ENCODE measurements around the gene HERC6.
A peak's percentile ranks its signal among the peaks of the same experiment; 100 is the strongest.
"Not testable (repeated sequence)": the region's sequence is repeated elsewhere in the genome, so short reads cannot be mapped to it uniquely, and the experiment has no call there.

The HERC6 gene

DNA sequence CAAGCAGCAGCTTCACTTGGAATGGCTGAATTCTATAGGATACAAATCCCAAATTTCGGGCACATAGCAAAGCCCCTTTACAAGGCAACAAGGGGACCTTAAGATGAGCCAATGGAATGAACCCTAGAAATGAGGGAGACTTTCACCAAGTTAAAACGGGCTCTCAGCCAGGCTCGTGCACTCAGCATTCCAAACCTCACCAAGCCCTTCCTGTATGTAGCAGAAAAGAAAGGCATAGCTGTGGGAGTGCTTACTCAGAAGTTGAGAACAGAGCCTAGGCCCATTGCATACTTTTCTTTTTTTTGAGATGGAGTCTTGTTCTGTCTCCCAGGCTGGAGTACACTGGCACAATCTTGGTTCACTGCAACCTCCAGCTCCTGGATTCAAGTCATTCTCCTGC, 67.5 kb downstream of the HERC6 start:
- no peak for DNase-seq (ENCODE audit: low read depth)

DNA sequence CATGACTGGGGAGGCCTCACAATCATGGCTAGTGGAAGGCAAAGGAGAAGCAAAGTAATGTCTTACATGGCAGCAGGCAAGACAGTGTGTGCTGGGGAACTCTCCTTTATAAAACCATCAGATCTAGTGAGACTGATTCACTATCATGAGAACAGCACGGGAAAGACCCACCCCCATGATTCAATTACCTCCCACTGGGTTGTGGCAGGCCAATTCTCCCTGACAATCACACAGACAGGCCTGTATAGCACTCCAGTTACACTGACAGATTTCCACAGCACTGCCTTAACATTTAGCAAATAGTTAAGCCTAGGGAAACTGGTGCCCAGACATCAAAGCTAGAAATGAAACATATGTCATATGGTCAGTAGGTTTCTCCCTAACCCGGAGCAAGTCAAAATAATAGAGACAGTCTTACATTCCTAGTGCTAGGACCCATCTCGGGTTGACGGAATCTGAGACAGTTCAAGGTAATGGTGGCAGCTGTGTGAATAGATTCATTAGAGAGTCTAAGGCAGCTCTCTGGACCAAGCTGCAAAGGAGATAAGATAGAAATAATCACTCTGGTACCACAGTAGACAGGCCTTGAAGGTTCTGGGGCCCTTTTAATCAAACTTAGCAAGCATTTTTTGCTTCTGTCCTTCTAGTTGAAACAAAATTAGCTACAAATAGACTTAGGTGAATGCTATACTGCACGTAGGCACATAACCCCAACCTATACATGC, 68.9 kb downstream of the HERC6 start:
- DNase-seq (ENCODE audit: low read depth), result no peak

DNA sequence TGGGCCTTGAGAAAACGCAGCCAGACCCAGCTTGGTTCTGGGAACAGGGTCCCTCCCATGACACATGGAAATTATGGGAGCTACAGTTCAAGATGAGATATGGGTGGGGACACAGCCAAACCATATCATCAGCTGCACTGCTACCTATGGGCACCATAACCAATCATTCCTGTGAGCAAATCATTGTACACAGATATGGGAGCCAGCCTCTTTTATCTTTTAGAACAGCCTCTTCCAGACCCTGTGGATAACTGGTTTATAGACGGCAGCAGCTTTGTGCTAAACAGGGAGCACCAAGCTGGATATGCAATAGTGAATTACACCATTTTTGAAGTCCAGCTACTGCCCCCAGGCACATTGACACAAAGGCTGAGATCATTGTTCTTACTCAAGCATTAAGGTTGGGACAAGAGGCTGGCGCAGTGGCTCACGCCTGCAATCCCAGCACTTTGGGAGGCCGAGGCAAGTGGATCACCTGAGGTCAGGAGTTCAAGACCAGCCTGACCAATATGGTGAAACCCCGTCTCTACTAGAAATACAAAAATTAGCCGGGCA, 69.6 kb downstream of the HERC6 start:
- not testable (repeated sequence) for DNase-seq (ENCODE audit: low read depth)

DNA sequence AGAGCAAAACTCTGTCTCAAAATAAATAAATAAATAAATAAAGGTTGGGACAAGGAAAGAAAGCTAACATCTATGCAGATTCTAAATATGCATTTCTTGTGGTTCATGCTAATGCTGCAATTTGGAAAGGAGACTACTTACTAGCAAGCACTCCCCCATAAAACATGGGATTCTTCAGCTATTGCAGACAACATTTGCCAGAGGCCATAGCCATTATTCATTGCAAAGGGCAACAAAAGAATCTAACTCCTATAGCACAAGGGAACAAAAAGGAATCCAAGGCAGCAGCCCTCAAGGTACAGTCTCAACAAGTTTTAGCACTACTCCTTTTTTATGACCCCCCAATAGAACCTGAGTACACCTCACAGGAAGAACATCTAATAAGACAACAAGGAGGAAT, 70.2 kb downstream of the HERC6 start:
- DNase-seq (ENCODE audit: low read depth), result no peak

DNA sequence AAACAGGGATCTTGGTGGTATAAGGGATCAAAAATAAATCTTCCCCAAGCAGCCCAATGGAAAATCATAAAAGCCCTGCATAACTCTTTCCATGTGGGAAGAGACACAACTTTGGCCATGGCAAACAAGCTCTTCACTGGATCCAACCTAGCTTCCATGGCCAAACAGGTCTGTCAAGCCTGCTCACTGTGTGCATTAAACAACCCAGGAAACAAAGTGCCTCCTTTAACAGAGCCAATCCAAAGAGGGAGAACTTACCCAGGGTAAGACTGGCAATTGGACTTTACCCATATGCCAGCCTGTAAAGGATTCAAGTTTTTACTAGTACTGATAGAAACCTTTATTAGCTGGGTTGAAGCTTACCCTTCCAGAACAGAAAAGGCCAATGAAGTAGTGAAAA, 70.6 kb downstream of the HERC6 start:
- no peak for DNase-seq (ENCODE audit: low read depth)

DNA sequence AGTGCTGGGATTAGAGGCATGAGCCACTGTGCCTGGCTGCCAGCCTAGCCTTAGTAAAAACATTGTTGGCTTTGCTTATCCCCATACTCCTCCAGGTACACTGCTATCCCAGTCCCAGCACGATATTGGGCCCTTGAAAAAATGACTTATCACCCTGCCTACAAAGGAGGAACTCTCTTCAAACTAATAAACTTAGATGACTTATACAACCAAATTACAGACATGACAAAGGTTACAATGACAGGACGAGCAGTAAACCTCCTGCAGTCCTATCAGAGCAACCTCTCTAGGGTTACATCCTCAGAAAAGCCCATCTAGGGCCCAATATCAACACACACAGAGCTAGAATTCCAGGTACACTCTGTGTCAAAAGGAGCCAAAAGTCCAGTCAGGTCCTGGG, 72.6 kb downstream of the HERC6 start:
- no peak for DNase-seq (ENCODE audit: low read depth)

DNA sequence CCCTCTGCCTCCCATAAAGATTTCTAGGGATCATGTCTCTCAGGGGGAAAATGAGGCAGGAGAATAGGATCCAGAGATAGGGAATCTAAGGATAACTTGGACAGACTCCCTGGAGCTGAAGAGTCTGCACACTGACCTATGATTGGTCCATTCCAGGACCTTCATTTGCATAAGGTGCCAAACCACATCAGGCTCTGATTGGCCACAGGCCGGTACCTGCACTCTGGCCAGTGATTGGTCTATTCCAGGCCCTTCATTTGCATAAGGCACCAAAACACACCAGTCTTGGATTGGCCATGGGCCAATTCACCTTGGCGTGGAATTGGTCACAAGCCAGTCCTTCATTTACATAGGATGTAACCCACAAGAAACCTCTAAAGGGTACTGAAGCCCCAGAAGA, 74.3 kb downstream of the HERC6 start:
- no peak for DNase-seq (ENCODE audit: low read depth)

DNA sequence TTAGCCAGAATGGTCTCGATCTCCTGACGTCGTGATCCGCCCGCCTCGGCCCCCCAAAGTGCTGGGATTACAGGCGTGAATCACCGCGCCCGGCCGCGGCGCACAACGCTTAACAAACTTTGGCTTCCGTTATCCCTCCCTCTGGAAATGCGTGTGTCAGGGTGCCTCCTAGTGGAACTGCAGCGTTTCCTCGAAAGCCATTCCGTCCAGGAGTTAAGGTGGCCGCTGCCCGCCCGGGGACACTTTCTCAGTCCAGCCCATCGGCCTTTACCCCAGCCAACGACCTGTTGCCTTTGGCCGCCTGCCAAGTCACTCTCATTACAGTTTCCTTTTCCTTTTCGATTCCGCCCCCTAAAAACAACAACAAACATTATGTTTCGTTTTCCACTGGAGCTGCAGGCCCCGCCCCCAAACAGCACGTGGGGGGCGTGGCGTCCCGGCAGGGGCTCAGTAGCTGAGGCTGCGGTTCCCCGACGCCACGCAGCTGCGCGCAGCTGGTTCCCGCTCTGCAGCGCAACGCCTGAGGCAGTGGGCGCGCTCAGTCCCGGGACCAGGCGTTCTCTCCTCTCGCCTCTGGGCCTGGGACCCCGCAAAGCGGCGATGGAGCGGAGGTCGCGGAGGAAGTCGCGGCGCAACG, 78.1 kb downstream of the HERC6 start, which contains the start of gene HERC5:
HERC5 (plus strand) TSS at position 450 of the 637 bp plus-strand sequence; CDS start at position 601, 151 bp downstream.
- DNase-seq (ENCODE audit: low read depth), result peak; percentile 79

DNA sequence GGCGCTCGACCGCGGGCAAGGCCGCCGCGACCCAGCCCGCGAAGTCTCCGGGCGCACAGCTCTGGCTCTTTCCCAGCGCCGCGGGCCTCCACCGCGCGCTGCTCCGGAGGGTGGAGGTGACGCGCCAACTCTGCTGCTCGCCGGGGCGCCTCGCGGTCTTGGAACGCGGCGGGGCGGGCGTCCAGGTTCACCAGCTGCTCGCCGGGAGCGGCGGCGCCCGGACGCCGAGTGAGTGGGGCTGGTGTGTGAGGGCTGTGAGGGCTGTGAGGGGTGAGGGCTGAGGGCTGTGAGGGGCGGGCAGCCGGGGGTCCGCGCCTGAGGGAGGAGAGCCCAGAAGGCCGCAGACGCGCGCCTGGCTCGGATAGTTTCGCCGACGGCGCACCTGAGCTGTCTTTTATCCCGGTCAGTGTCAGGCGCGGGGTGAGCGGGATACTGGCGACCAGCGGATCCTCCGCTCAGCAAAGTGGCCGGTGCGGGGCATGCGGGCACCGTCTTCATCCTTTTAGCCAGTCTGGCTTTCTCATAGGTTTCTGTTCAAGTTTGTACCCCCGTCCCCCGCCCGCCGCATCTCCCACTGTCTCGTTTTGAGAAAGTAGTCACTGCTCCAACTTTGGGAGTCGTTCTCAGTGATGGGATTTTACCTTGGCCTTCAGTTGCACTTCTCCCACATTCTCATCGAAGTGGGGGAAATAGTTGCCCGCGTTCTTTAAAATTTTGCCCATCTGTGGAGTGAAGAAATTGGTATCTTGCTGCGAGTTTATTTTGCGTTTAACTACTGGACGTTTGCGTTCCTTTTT, 78.9 kb downstream of the HERC6 start:
- DNase-seq (ENCODE audit: low read depth), result no peak

DNA sequence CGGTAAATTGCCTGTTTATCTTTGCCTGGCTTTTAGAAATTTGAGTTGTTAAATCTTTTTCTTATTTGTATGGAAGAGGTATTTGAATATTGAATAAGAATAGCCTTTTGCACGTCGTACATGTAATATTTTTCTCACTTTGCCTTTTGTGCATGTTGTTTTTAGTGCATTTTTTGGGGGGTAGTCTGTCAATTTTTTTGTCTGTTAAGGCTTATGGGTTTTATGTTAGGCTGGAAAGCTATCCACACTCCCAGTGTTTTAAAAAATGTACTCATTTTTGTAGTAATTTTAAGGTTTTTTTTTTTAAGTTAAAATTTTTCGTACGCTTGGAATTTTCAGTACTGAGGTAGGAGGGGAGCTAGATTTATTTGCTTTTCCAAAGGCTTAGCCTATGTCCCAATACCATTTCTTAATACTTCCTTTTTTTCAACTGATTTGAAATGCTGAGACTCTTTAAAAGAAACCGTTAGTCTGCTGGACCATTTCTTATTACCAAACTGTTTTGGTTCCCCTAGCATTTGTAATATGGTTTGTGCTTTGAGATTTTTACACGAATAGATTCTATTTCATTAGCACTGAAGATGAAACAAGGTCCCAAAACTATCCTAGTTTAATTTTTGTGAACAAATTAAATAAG, 79.6 kb downstream of the HERC6 start:
- DNase-seq (ENCODE audit: low read depth), result no peak

DNA sequence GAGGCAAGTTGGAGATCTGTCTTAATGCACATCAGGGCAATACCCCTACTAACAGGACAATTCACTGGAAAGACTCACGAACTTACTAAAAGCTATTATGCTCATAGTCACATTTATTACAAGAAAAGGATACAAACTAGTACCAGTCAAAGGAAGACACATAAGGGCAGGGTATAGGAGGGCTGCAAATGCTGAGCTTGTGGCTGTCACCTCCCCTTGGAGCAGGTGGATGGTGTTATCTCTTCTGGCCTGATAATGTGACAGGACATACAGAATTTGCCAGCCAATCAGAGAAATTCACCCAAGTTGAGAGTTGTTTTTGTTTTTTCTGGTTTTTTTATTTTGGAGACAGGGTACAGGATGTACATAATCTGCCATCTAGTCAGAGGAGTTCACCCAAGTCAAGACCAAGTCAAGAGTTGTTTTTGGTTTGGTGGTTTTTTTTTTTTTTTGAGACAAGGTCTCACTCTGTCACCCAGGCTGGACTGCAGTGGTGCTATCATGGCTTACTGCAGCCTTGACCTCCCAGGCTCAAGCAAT, 87.1 kb downstream of the HERC6 start:
- DNase-seq (ENCODE audit: low read depth), result no peak

DNA sequence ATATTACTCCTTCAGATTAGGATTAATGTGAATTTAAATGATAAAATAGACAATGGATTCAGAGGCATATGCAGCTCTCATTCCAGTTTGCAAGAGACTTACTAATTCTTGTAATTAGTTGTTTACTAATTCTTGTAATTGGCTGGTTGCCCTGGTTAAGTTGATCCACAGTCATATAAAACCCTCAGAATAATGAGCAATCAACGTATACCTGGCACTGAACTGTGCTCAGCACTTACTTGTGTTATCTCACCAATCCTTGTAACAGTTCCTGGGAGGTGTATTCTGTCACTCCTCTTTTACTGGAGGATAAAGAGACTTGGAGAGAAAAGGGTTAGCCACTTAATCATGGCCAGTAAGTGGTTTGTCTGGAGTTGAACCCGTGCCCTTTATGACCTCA, 88.7 kb downstream of the HERC6 start:
- DNase-seq (ENCODE audit: low read depth), result no peak

DNA sequence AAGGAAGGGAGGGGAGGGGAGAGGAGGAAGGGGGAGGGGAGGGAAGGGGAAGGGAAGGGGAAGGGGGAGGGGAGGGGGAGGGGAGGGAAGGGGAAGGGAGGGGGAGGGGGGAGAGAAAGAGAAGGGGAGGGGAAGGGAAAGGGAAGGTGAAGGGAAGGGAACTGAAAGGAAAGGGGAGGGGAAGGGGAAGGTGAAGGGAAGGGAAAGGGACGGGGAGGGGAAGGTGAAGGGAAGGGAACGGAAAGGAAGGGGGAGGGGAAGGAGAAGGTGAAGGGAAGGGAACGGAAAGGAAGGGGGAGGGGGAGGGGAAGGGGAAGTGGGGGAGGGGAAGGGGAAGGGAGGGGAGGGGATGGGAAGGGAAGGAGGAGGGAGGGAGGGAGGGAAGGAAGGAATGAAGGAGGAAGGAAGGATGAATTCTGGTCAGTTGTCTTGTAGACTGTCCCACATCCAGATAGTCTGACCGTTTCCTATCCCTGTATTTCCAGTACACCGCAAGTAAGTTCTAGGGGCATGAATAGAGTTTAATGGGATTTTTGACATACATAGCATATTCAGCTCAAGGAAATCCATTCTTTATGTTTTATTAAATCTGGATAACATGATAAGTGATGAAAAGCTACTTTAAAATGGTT, 98.7 kb downstream of the HERC6 start:
- no peak for DNase-seq (ENCODE audit: low read depth)

DNA sequence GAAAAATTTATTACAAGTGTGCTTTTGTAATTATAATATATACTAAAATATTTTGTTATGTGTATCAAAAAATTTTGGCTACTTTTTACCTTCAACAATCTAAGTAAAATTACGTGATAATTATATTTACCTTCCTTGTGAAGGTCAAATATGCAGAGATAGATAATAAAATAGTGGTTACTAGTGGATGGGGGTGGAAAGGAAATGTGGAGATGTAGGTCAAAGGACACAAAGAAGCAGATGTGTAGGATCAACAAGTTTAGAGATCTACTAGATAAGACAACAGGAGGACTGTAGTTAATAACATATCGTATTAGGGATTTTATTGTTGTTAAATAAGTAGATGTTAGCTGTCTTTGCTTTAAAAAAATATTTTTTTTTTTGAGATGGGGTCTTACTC, 99.6 kb downstream of the HERC6 start:
- no peak for DNase-seq (ENCODE audit: low read depth)

DNA sequence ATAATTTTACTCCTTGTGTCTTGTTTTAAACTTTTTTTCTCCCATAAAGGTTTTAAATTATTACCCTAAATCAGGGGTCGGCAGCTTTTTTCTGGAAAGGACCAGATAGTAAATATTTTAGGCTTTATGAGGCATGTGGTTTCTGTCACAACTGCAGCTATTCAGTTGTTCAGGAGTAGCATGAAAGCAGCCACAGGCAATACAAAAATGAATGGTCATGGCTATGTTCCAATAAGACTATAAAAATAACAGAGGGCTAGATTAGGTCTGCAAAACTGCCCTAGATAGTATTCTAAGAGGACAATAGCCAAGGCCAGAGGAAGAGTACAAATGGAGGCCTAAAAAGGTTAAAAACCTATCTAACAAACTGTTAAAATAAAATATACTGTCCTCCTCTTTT, 102.9 kb downstream of the HERC6 start:
- no peak for DNase-seq (ENCODE audit: low read depth)

DNA sequence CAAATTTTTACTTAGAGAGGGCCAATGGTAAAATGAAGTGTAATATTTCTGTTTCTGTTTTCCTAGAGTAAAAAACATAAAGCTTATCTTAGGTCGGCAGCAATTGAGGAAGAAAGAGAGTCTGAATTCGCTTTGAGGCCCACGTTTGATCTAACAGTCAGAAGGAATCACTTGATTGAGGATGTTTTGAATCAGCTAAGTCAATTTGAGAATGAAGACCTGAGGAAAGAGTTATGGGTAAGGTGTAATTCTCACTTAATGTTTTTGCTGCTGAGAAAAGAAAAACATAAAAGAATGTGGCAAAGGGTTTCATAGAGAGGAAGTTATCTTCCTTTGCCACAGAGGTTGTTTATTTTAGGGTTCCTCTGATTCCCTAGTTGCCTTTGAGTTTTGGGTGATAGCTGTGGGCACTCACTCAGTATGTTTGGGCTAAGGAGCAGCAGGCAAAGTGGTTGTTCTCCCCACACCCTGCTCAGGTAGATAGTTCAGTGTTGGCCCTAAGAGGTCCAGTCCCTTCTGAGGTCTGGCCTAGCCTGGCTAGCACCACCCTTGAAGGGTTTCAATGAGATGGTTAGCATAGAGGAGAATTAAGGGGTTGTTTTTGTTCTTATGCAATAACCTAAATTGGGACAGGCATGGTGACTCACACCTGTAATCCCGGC, 110.6 kb downstream of the HERC6 start:
- DNase-seq (ENCODE audit: low read depth), result no peak
